HG02938 (cell line): ENCODE measurements around the gene FMN2.
"Not testable (repeated sequence)": the region's sequence is repeated elsewhere in the genome, so short reads cannot be mapped to it uniquely, and the experiment has no call there.

Experiments used
- ATAC-seq: cut with Tn5 transposase; IDR thresholded peaks from one replicate; pipeline ENCODE4 v1.9.1; 2021; ENCODE audit warnings: mild to moderate bottlenecking, moderate library complexity; ENCODE audit not compliant: unreplicated experiment

The FMN2 gene

DNA sequence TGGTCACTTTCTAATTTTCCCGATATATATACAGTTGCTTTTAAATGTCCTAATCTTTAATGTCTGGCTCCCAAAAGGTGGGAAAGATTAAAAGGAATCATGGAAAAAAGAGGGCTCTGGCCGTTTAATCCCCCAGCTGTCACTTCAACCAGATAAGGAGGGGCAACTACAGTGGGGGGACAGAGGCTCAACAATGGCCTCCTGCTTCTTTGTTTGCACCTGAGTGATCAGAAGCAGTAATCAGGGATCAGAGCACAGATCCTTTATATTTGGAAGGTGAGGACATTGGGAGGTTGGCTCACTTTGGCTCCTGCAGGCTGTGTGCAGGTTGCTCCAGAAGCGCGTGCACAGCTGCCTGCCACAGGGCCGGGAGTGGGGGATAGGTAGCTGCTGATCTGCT is 212.8 kb downstream of the FMN2 start:
- ATAC-seq: no peak

GRCh38 chr1:240306673-240307072 is 215.0 kb downstream of the FMN2 start:
- no peak for ATAC-seq

DNA sequence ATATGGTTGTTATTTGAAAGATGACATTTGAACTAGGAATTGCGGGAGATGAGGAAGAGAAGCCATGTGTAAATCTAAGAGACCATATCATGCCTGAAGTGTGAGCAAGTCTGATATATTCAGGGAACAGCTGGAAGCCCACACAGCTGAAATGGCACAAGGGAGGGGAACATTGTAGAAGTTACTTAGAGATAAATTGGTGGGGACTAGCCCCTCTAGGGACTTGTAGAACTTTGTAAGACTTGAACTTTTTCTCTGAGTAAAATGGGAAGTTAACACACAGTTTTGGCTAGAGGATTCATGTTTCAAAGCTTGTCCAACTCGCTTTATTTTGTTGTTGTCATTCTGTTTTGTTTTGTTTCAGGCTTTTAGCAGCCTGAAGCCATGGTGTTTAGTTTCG is 216.4 kb downstream of the FMN2 start:
- ATAC-seq: no peak

DNA sequence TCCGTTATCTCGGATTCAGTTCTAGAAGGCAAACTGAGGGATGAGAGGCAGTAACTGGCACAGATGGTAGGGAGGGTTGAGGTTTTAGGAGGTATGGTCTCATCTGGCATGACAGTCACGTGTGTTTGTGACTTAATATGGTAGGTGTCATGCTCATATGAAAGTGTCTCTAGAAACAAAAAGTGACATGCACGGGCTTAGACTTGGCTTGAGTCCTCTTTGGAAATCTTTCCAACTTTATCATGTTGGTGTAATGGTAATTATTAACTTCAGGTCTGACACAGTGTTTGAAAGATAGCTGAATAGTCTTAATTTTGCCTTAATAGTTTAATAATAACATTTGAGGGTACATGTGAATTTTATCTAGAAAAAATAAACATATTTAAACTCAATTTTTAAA is 218.1 kb downstream of the FMN2 start:
- no peak for ATAC-seq

DNA sequence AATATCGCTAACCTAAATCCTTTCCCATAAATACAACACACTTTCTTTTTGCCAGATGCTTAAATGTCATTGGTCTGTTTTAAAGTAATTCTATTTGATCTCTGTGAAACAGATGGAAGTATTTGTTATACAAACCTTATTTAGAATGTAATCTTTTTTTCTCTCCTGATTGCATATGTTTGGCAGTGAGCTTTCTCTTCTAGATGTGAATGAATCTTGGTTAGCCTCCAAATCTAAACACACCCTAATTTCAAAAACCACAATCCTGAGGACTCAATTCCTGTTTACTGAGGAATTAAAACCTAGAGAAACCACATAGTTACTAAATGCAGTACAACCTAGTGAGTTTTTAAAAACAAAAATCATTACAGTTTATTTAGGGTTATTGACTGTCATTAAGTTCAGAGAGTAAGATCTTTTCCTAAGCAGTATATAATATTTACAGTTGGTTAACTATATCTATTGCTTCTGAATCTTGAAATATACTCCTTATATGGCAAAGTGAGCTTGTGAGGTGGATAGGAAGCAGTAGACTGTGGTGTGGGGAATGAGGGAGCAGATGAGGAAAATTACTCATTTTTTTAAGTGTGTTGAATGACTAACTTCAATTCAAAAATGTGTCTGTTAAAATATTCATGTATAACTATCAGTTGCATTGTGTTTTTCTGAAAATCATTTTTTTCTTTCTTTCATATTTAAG is 218.7 kb downstream of the FMN2 start:
- ATAC-seq: no peak

DNA sequence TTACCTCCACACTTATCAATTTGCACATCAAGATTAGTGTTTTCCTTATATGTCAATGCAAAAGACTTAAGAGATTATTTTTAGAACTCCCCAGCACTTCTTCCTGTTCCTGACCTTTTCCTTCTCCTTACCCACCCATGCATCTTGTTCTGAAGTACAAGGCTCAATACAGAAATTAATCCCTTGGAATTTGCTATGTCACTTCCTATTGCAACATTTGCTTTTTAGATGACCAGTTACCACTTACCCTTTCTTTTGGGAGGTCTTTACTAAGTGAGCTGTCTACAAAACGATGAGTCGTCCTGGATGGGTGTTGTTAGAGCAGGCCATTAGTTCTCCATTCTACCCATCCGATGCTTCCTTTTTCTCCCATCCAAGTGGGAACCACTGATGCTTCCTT is 221.2 kb downstream of the FMN2 start:
- ATAC-seq: no peak

GRCh38 chr1:240314845-240315801 is 223.4 kb downstream of the FMN2 start:
- no peak for ATAC-seq

DNA sequence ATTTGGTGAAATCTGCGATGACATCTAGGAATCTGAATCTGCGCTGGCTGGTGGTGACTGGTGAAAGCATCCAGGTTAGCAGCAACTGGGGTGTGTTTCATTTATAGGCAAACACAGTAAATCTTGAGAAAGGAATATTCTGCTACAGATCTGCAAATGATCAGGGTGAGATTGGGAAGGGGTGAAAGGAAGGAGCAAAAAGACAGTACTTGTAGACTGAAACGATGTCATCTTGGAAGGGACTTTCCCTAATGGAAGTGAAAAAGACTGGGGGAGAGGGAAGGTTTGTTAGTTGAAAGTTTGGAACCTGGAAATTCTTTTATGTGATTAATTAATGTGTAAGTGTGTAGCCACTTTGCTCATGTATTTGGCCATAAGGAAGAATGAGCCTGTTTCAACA is 228.3 kb downstream of the FMN2 start:
- ATAC-seq: no peak

DNA sequence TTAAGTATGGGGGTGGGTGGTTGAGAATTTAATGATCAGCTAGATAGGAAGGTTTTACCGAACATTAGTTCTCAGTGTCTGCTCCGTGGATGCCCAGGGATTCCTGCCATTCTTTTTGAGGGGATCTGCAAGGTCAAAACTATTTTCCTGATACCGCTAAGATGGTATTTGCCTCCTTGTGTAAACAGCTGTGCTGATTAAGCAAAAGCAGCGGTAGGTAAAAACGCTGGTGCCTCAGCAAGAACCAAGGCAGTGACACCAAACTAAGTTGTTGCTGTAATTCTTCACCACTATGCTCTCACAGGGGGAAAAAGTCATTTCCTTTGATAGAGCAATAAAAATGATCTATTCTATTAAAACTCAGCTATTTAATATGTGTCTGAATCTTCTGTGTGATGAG is 229.0 kb downstream of the FMN2 start:
- ATAC-seq: no peak

DNA sequence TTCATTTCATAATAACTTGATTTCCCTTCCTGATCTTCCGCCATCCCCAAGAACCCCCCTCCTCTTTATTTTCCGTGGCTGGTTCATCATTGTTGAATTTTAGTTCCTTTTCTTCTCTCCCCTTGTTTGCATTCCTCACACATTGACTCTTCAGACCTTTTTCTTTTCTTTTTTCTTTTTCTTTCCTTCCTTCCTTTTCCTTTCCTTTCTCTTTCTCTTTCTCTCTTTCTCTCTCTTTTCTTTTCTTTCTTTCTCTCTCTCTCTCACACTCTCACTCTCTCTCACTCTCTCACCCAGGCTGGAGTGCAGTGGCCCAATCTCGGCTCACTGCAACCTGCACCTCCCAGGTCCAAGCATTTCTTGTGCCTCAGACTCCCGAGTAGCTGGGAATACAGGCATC is 231.3 kb downstream of the FMN2 start:
- ATAC-seq: no peak

DNA sequence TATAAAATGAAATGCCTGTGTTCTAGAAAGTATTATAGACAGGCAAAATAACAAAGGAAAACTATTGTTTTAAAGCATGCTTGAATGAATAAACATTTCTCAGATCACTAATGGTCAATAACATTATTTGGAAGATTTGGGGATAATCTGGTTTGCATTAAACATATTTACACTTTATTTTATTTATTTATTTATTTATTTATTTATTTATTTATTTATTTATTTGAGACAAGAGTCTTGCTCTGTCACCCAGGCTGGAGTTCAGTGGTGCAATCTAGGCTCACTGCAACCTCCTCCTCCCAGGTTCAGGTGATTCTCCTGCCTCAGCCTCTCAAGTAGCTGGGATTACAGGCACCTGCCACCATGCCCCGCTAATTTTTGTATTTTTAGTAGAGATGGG is 236.7 kb downstream of the FMN2 start:
- not testable (repeated sequence) for ATAC-seq

GRCh38 chr1:240329443-240329842 is 237.8 kb downstream of the FMN2 start:
- ATAC-seq: no peak

- ATAC-seq: no peak
These were observed 241.0 kb downstream of the FMN2 start for GRCh38 chr1:240332672-240333071.

DNA sequence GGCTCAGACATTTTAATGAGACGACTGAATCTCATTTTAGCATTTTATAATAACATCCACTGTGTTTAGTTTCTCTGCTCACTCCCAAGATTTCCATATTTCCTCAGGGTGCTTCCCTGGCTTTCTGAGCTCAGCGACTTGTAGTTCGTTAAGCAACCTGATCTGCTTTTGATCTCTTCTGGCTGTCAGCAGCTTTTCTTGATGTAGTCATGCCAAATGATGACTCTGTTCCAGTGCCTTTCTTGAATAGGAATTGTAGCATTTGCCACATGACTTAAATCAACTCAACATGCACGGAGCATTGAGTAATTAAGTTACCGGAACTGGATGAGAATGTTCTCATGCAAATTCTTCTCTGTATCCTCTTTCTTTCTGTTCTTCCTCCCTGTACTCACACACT is 246.1 kb downstream of the FMN2 start:
- no peak for ATAC-seq

DNA sequence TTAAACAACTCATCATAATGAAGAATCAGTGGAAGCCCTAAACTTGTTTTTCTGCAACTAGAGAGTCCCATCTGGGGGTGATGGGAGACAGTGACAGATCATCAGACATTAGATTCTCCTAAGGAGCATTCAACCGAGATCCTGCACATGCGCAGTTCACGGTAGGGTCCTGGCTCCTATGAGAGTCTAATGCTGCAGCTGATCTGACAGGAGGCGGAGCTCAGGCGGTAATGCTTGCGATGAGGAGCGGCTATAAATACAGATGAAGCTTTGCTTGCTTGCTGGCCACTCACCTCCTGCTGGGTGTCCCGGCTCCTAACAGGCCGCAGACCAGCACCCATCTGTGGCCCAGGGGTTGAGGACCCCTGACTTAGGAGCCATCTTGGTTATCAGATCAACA is 247.2 kb downstream of the FMN2 start:
- no peak for ATAC-seq

DNA sequence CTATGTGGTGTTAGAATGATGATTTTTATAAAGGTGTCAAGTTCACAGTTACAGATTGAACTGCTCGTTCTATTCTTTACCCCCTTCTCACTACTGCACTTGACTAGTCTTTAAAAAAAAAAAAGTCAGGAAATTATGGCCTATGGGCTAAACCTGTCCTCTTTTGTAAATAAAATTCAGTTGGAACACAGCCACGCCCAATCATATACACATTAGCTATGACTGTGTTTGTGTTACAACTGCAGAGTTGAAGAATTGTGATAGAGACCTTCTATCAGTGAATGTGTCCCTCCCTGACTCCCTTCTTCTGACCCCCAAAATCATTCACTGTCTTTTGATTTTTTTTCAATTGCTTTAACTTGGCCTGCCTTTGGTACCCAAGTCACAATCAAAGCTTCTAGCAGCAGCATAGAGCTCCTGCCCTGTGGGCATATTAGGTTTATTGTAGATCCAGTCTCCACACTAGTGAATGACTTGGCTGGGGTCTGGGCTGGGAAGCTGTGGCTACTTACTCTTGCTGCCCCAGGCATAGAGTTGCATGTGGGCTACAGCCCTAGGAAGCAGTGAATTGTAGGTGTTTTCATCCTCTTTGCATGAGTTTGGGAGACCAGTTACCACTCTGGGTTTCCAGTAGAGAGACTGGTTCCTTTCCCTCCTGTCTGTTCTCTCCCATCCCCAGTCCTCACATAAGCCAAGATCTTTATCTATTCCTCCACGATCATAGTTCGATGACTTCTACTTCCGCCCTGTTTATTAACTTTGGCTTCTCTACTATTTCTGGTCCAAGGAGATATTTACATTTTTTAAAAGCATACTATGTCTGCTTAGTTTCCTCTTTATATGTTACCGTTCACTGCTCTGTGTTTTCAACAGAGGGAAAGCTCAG is 249.9 kb downstream of the FMN2 start:
- ATAC-seq: no peak

DNA sequence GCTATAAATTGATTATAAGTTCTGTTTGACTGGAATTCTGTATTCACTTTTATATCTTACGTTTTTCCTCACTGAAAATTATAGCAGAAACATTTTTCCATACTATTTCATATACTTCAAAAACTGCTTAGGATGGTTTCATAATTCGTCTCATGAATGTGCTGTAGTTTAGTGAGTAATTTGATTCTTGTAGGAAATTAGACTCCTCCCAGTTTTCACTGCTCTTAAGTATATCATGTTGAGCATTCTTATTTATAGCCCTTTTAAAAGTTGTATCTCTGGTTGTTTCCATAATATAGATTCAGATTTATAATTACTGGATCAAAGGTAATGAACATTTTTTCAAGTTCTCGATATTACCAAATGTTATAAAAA is 250.6 kb downstream of the FMN2 start:
- ATAC-seq: no peak

- no peak for ATAC-seq
These were observed 251.4 kb downstream of the FMN2 start for GRCh38 chr1:240343045-240343444.

DNA sequence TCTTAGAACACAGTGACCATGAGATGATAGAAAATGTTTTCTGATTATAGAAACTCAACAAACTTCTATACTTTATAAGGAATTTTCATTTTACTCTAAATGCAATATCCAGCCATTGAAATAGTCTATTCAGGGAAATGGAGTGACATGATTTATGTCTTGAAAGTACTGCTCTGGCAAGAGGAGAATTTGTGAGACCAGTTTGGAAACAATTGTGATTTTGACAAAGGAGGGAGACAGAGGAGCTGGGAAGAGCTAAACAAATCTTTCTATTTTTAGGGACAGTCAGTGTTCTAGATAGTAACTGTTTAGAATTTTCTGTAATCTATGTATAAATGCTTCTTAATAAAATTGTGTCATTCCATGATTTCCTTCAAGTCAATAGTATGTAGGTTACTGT is 252.3 kb downstream of the FMN2 start:
- ATAC-seq: no peak

DNA sequence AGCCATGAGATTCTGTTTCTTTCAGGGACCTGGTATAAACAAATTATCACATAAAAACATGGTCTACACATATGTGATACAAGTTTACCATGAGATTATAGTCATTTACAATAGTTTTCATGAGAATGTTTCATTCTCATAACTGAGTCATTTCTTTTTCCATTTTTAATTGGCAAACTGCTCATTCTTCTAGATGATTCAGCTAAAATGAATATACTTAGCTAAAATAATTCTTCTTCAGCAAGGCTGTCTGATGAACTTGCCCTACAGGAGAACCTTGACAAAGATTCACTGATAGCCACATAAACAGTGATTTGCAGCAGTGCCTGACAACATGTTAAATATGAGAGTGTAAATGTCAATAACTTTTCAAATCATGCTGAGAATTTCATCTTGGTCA is 253.2 kb downstream of the FMN2 start:
- no peak for ATAC-seq

GRCh38 chr1:240349695-240350094 is 258.0 kb downstream of the FMN2 start:
- no peak for ATAC-seq
